ENCODE results near the gene PM20D1.
"Not testable (repeated sequence)": the region's sequence is repeated elsewhere in the genome, so short reads cannot be mapped to it uniquely, and the experiment has no call there.

The PM20D1 gene, protein sequence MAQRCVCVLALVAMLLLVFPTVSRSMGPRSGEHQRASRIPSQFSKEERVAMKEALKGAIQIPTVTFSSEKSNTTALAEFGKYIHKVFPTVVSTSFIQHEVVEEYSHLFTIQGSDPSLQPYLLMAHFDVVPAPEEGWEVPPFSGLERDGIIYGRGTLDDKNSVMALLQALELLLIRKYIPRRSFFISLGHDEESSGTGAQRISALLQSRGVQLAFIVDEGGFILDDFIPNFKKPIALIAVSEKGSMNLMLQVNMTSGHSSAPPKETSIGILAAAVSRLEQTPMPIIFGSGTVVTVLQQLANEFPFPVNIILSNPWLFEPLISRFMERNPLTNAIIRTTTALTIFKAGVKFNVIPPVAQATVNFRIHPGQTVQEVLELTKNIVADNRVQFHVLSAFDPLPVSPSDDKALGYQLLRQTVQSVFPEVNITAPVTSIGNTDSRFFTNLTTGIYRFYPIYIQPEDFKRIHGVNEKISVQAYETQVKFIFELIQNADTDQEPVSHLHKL

DNA sequence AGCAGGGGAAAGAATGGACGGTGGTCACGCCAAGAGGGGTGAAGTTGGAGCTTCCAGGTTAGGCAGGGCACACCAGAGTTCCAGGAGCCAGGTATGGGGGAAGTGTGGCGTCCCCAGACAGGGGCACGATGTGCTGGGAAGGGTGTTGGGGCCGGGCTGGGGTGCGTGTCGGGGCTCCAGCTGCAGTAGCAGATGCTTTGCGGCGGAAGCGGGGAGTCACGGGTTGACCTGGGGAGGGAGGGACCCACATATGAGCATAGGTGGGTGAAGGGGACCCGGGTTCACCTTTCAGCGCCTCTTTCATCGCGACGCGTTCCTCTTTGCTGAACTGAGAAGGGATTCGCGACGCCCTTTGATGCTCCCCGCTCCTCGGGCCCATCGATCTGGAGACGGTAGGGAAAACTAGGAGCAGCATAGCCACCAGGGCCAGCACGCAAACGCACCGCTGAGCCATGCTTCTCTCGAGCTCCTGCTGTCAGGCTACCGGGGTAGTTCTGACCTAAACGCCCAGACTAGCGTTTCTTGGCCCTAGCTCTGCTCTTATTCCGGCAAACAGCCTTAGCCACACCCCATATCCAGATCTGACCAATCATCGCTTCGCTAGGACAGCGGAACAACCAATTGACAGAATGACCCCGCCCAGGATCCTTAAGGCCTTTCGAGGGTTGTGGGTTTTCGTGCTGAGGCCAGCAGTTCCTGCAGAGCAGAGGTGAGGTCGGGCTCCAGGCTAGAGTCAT lies at the start of gene PM20D1:
Gene PM20D1 (minus strand): TSS at position 514 of the 737 bp plus-strand sequence. CDS start 60 bp downstream, at position 454.
- peak; percentile 96 for DNase-seq (ENCODE audit: low spot score)

DNA sequence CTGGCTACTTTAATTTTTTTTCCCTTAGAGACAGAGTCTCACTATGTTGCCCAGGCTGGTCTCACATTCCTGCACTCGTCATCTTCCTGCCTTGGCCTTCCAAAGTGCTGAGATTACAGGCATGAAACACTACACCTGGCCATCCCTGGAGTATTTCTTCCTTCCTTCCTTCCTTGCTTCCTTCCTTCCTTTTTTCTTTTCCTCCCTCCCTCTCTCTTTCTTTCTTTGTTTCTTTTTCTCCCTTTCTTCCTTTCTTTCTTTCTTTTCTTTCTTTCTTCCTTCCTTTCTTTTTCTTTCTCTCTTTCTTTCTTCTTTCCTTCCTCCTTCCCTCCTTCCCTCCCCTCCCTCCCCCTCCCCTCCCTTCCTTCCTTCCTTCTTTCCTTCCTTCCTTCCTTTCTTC lies 46.4 kb upstream of the PM20D1 start:
- DNase-seq (ENCODE audit: low spot score) = no peak

DNA sequence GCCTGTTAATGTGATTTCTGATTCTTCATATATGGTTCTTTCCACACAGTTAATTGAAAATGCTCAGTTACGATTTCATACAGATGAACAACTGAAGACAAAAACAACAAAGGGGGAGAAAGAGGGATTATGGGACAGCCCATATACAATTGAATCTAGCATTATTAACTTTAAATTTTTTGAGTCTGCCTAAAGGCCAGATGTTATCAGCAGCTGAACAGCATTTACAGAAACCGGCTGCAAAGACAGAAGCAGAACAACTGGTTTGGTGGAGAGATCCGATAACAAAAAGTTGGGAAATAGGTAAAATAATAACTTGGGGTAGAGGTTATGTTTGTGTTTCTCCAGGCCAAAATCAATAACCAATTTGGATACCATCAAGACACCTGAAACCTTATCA lies 44.2 kb upstream of the PM20D1 start:
- DNase-seq (ENCODE audit: low spot score) = not testable (repeated sequence)

DNA sequence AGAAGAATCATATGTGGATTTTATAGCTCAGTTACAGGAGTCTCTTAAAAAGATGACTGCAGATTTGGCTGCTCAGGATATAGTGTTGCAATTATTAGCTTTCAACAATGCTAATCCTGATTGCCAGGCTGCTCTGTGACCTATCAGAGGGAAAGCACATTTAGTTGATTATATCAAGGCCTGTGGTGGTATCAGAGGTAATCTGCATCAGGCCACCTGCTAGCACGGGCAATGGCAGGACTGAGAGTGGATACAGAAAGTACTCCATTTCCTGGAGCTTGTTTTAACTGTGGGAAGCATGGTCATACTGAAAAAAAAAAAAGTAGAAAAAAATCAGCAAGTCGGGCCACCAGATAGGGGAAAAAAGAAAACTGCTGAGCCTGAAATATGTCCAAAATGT lies 42.2 kb upstream of the PM20D1 start:
- DNase-seq (ENCODE audit: low spot score) = not testable (repeated sequence)

DNA sequence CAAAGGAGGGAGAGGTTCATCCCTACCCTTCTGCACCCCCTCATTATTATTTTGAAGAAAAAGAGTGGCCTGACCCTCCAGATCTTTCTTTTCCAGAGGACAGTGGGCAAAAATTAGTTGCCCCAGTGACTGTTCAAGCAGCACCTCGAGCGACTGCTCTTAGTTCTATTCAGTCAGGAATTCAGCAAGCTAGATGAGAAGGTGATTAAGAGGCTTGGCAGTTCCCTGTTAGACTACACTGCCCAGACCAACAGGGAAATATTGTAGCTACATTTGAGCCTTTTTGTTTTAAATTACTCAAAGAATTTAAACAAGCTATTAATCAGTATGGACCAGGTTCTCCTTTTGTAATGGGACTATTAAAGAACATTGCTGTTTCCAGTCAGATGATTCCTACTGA lies 41.5 kb upstream of the PM20D1 start:
- not testable (repeated sequence) for DNase-seq (ENCODE audit: low spot score)

DNA sequence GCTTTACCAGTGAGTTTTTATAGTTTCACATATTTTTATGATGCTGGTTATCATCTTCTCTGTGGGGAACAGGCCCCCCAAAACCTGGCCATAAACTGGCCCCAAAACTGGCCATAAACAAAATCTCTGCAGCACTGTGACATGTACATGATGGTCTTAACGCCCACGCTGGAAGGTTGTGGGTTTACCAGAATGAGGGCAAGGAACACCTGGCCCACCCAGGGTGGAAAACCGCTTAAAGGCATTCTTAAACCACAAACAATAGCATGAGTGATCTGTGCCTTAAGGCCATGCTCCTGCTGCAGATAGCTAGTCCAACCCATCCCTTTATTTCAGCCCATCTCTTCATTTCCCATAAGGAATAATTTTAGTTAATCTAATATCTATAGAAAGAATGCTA lies 40.7 kb upstream of the PM20D1 start:
- DNase-seq (ENCODE audit: low spot score) = not testable (repeated sequence)

DNA sequence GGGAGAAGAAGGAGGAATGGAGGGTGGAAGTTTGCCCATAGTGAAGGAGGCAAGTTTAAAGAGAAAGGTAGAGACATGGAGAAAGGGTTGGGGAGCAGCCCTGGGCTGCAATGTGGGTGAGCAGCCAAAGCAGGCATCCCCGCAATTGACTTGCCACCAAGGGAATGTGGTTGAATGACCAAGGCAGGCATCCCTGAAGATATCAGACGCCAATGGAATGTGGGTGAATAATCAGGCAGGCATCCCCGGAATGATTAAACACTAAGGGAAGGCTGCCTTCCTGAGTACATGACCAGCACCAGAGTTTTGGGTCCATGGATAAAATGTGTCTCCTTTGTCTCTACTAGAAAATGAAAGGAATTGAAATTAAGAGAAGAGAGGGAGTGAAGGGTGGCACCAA lies 39.8 kb upstream of the PM20D1 start:
- not testable (repeated sequence) for DNase-seq (ENCODE audit: low spot score)

DNA sequence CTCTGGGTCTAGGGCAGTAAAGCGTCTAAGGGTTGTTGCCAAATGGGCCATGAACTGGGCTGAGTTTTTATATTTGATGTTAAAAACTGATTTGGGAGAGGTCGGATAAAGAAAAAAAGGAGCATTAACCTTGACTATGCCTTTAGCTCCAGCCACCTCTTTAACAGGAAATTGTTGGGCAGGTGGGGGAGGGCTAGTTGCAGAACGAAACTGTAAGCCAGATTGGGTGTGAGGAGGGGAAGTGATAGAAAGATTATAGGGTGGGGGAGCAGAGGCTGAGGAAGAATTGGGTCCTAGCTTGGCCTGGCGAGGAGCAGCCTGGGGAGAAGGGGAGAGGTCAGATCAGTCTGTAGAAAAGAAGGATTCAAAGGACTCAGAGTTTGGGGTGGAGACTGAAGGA lies 39.1 kb upstream of the PM20D1 start:
- not testable (repeated sequence) for DNase-seq (ENCODE audit: low spot score)

DNA sequence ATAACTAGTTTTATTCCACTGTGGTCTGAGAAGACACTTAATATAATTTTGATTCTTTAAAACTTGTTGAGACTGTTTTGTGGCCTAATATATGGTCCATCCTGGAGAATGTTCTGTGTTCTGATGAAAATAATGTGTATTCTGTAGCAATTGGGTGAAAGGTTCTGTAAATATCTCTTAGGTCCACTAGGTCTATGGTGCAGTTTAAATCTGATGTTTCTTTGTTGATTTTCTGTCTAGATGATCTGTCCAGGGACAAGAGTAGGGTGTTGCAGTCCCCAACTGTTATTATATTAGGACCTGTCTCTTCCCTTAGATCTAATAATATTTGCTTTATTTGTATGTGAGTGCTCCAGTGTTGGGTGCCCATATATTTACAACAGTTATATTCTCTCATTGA lies 33.9 kb upstream of the PM20D1 start:
- no peak for DNase-seq (ENCODE audit: low spot score)

DNA sequence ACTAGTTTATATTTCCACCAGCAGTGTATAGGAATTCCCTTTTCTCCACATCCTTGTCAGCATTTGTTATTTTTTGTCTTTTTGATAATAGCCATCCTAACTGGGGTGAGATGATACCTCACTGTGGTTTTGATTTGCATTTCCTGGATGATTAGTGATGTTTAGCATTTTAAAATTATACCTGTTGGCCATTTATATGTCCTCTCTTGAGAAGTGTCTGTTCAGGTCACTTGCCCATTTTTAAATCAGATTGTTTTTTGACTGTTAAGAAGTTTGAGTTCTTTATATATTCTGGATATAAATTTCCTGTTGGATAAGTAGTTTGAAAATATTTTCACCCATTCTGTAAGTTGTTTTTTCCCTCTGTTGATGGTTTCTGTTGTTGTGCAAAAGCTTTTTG lies 31.0 kb upstream of the PM20D1 start:
- no peak for DNase-seq (ENCODE audit: low spot score)

DNA sequence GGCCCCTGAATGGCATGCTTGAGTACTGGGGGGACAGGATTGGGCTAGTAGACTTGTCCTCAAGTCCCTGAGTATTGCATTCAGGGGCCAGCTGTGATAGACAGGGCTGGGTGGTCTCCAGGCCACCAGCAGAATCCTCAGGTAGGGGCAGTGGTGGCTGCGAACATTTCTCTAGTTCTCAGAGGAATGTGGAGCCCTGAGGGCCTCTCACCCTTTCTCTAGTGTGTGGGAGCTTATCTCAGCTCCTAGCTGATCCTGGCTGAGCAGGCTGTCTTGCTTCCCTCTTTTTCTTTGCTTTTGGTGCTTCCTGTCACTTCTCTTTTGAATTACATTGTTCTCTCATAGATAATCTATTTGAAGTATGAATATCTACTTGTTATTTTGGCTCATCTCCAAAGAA lies 30.0 kb upstream of the PM20D1 start:
- no peak for DNase-seq (ENCODE audit: low spot score)

DNA sequence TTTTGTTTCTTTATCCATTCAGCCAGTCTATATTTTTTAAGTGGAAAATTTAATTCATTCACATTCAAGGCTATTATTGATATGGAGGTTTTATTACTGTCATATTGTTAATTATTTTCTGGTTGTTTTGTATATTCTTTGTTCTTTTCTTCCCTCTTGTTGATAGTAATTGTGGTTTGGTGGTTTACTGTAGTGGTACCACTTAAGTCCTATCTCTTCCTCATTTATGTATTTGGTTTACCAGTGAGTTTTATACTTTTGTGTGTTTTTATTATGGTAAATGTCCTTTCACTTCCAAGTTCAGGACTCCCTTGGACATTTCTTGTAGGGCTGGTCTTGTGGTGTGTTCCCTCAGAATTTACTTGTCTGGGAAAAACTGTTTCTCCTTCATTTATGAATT lies 28.1 kb upstream of the PM20D1 start:
- no peak for DNase-seq (ENCODE audit: low spot score)

DNA sequence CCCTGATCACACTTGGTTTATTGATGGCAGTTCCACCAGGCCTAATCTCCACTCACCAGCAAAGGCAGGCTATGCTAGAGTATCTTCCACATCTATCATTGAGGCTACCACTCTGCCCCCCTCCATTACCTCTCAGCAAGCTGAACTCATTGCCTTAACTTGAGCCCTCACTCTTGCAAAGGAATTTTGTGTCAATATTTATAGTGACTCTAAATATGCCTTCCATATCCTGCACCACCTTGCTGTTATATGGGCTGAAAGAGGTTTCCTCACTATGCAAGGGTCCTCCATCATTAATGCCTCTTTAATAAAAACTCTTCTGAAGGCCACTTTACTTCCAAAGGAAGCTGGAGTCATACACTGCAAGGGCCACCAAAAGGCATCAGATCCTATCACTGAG lies 23.2 kb upstream of the PM20D1 start:
- DNase-seq (ENCODE audit: low spot score) = not testable (repeated sequence)

DNA sequence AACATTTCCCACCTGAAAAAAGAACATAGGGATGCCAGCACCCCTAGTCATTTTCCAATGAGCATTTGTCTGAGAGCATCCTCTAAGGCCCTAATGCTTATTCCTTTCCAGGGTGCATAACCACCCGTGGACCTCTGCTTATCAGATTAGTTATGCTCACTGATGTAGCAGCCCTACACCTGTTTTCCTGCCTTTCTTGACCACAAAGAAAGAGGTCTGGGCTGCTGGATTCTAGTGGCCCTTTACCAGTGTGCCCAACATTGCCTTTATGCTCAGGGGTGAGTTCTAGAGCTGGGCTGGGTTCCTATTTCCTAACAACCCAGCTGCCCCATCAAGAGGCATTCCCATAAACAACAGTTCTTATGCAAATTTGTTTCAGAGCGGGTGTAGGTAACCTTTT lies 20.3 kb upstream of the PM20D1 start:
- no peak for DNase-seq (ENCODE audit: low spot score)

DNA sequence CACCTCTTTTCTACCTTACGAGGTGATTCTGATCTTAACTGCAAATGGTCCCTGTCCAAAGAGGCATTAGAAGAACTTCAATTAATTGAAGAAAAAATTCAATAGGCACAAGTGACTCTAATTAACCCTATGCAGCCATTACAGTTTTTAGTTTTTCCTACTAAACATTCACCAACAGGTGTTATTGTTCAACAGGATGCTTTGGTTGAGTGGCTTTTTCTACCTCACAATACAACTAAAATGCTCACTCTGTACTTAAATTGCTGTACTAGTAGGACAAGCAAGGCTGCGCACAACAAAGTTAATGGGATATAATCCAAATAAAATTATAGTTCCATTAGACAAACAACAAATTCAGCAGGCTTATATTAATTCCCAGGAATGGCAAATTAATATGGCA lies 11.6 kb upstream of the PM20D1 start:
- no peak for DNase-seq (ENCODE audit: low spot score)

DNA sequence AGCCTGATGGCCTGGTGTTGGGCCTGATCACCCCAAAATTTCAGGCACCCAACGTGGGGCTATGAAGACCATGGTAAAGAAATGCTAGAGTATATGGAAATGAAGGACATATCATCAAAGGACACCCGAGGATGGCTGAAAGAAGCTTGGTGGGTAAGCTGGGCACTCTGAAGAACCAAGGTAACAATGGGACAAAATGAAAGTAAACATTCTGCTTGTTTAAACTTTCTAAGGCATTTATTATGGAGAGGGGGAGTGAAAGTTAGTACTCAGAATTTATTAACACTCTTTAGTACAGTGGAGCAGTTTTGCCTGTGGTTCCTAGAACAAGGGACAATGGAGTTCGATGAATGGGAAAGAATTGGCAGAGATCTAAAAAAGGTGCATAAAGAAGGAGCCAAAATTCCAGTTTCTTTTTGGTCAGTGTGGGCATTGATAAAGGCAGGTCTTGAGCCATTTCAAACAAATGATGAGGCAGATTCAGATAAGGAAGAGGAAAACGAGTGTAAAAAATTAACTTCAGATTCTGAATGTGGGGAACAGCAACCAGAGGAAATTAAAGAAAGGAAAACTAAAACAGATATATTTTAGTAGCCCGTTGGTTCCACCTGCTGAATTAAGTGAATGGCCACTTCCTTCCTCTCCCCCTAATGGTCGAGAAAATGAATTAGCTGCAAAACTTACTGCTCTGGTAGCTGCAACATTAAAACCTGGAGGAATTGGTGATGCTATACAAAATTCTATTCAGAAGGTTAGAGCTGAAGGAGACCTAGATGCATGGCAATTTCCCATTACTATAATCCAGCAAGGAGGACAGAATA lies 8.4 kb upstream of the PM20D1 start:
- DNase-seq (ENCODE audit: low spot score) = no peak

DNA sequence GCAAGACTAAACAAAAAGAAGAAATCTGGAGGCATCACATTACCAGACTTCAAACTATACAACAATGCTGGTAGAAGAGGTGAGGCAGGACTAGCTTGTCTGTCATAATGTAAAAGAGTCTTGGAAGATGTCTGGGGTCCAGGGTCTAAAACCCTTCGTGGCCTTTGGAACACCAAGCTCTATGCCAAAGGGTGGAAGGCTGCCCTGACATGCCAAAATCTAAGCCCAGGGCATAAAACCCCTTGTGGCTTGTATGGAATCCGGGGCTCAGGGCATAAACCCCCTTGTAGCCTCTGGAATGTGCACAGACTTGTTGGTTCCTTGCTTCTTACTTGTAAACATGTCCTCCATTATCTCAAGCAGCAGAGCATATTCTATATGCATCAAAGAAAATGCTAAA lies 7.6 kb upstream of the PM20D1 start:
- not testable (repeated sequence) for DNase-seq (ENCODE audit: low spot score)

DNA sequence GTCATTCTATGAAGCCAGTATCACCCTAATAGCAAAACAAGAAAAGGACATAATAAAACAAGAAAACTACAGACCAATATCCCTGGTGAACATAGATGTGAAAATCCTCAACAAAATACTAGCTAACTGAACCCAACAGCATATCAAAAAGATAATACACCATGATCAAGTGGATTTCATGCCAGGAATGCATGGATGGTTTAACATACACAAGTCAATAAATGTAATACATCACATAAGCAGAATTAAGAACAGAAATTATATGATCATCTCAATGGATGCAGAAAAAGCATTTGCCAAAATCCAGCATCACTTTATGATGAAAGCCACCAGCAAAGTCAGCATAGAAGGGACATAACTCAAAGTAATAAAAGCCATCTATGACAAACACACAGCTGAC lies 6.5 kb upstream of the PM20D1 start:
- no peak for DNase-seq (ENCODE audit: low spot score)

DNA sequence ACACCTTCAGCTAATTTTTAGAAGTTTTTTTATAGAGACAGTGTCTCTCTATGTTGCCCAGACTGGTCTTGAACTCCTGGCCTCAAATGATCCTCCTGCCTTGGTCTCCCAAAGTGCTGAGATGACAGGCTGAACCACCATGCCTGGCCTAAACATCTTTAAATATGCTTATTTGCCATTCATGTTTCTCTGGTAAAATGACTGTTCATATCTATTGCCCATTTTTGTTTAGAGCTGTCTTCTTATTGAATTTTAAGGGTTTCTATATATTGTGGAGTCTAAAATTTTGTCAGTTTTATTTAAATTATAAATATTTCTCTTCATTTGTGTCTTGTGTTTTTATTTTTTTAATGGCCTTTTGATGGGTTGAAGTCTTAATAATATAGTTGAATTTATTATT lies 3.0 kb upstream of the PM20D1 start:
- no peak for DNase-seq (ENCODE audit: low spot score)

DNA sequence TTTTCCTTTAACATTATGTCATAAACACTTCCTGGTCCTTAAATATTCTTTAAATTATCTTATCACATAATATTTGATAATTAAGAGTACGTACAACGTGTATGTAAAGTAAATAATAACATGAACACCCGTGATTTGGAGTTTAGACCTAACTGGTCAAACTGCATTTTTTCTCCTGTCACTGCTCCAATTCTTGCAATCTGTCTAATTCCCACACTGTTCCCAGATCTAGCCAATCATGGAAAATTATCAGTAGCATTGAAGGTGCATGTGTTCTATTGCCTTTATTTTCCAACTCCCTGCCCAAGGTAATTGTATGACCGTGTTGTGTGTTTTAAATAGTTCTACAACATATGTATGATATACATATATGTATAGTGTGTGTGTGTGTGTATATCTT lies 2.1 kb upstream of the PM20D1 start:
- DNase-seq (ENCODE audit: low spot score) = no peak

DNA sequence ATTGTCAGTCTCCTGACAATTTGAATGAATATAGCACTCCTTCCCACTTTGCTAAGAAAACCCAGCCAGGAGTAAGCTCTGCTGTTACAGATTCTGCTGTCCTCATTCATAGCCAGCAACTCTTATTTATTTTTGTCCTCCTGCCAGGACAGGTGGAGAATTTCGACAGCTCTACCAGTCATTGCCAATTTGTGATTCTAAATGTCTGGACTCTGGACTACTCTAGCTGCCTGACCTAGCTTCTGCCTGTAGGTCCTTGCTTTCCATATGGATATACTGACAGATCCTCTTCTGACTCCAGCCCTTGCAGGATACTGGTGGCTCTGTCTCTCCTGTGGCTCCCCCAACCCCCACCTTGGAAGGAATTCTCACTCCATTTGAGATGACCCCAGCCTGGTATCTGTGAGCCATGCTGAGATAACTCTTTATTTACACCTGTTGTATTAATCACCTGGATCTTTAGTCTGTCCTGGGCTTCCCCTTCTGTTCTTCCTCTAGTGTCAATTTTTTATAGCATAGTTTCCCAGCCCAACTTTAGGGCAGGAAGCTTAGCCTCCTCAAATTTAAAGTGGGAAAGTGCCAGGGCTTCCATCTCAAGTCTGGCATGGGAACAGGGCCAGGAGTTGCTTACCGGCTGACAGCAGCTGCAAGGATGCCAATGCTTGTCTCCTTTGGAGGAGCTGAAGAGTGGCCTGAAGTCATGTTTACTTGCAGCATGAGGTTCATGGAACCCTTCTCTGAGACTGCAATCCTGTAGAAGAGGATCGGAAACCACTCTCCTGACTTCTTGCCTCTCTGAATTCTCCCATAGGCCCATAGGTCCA lies 6.7 kb downstream of the PM20D1 start:
- no peak for DNase-seq (ENCODE audit: low spot score)

DNA sequence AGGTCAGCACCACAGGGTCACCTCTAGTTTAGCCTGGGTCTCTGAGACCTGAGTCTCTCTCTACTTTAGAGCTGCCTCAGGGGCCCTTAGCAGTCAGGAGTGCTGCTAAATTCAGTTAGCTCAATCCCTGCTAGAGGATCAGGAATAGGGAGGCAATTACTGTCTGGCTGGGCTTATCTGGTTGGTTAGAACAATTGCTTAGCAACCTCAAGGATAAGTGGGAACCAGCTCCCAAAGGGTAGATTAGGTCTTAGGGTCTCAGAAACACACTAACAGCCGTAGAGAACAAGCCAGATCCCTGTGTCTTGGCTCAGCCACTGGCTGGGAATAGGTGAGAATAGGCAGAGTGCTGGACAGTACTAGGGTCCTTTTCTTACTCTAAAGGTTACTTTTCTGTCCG lies 7.7 kb downstream of the PM20D1 start:
- DNase-seq (ENCODE audit: low spot score) = no peak

Measured in pons (tissue), 1 donor.